HPDE6-E6E7 (cell line): Measurements from ENCODE around the gene CA12.
A peak's percentile ranks its signal among the peaks of the same experiment; 100 is the strongest.

Experiments used
- DNase-seq: peaks from one replicate; pipeline ENCODE4 v3.0.0; 2011; ENCODE audit warnings: missing footprints; ENCODE audit errors: extremely low spot score

Gene CA12

GRCh38 chr15:63401714-63402497, 20.3 kb upstream of the CA12 start:
- DNase-seq: no peak

GRCh38 chr15:63401078-63401477, 19.4 kb upstream of the CA12 start:
- DNase-seq: no peak

- DNase-seq: no peak
Measured at GRCh38 chr15:63398456-63398855, 16.8 kb upstream of the CA12 start.

- DNase-seq: no peak
Measured at GRCh38 chr15:63396152-63396928, 14.7 kb upstream of the CA12 start.

- no peak for DNase-seq
Measured at GRCh38 chr15:63395730-63396151, 14.1 kb upstream of the CA12 start.

- no peak for DNase-seq
Measured at GRCh38 chr15:63392361-63393009, 10.8 kb upstream of the CA12 start.

- no peak for DNase-seq
Measured at GRCh38 chr15:63391669-63392360, 10.2 kb upstream of the CA12 start.

GRCh38 chr15:63390689-63391088, 9.0 kb upstream of the CA12 start:
- no peak for DNase-seq

- no peak for DNase-seq
Measured at GRCh38 chr15:63389902-63390670, 8.4 kb upstream of the CA12 start.

GRCh38 chr15:63388511-63388910, 6.9 kb upstream of the CA12 start:
- DNase-seq: no peak

GRCh38 chr15:63387748-63388493, 6.3 kb upstream of the CA12 start:
- no peak for DNase-seq

GRCh38 chr15:63385911-63386531, 4.4 kb upstream of the CA12 start:
- DNase-seq: peak; percentile 64

GRCh38 chr15:63384906-63385305, 3.3 kb upstream of the CA12 start:
- DNase-seq: no peak

GRCh38 chr15:63382966-63383710, 1.5 kb upstream of the CA12 start:
- DNase-seq: no peak

- no peak for DNase-seq
Measured at GRCh38 chr15:63380808-63381282, 801 bp downstream of the CA12 start.

- DNase-seq: no peak
Measured at GRCh38 chr15:63380151-63380807, 1.4 kb downstream of the CA12 start.

GRCh38 chr15:63379492-63380150, 2.0 kb downstream of the CA12 start:
- no peak for DNase-seq

- DNase-seq: no peak
Measured at GRCh38 chr15:63378946-63379345, 2.7 kb downstream of the CA12 start.
